GM12873 (cell line): Measurements from ENCODE around the gene OR10G4.

Experiments used
- TF ChIP-seq, protein P1 (sequence below): IDR thresholded peaks from 2 replicates; pipeline ENCODE4 v1.5.1; 2012; ENCODE audit warnings: low read depth, mild to moderate bottlenecking, moderate library complexity, low read length, control low read depth; ENCODE audit not compliant: insufficient read depth; ENCODE audit errors: missing control alignments

OR10G4 gene, protein sequence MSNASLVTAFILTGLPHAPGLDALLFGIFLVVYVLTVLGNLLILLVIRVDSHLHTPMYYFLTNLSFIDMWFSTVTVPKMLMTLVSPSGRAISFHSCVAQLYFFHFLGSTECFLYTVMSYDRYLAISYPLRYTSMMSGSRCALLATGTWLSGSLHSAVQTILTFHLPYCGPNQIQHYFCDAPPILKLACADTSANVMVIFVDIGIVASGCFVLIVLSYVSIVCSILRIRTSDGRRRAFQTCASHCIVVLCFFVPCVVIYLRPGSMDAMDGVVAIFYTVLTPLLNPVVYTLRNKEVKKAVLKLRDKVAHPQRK

GRCh38 chr11:124012697-124013096 is at the start of gene OR10G4:
Gene OR10G4, plus strand, starts transcription at chr11:124012997. Its CDS starts 2,578 bp downstream, at chr11:124015575.
- TF ChIP-seq, protein P1, sequence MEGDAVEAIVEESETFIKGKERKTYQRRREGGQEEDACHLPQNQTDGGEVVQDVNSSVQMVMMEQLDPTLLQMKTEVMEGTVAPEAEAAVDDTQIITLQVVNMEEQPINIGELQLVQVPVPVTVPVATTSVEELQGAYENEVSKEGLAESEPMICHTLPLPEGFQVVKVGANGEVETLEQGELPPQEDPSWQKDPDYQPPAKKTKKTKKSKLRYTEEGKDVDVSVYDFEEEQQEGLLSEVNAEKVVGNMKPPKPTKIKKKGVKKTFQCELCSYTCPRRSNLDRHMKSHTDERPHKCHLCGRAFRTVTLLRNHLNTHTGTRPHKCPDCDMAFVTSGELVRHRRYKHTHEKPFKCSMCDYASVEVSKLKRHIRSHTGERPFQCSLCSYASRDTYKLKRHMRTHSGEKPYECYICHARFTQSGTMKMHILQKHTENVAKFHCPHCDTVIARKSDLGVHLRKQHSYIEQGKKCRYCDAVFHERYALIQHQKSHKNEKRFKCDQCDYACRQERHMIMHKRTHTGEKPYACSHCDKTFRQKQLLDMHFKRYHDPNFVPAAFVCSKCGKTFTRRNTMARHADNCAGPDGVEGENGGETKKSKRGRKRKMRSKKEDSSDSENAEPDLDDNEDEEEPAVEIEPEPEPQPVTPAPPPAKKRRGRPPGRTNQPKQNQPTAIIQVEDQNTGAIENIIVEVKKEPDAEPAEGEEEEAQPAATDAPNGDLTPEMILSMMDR, result no peak

DNA sequence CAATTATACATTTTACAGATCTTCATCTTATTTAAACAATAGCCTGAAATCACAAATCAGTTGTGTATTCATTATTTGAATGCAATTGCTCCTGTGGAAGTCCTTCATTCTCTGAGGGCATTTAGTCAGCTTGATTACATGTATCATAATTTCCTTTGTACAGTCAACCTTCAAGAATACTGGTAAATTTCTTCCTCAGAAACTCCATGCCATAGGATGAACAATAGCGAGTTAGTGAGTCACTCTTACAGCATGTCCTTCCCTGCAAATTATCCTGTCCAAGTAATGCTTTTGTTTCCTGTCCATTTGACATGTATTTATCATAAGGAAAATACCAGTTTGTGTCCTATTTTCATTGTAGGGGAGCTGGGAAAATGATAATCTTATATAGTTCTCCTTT is 39.0 kb upstream of the OR10G4 start:
- TF ChIP-seq, protein P1, result no peak

DNA sequence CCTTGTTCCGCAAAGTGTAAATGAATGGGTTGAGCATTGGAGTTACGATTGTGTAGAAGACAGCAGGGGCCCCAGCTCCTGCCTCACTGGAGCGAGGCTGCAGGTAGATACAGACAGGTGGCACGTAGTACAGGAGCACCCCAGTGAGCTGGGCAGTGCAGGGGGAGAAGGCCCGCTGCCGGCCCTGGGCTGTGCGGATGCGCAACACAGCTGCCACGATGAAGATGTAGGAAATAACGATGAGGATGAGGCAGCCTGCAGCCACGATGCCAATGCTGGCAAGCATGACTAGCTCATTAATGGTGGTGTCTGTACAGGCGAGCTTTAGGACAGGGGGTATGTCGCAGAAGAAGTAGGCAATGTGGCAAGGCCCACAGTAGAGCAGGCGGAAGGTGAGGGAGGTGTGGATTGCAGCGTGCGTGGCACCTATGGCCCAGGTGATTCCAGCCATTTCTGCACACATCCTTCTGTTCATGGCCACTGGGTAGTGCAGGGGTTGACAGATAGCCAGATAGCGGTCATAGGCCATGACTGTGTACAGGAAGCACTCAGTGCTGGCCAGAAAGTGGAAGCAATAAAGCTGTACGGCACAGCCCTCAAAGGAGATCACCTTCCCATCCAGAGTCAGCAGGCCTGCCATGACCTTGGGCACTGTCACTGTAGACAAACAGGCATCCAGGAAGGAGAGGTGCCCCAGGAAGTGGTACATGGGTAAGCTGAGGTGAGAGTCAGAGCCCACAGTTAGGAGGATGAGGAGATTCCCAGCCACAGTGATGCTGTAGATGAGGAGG is 35.8 kb upstream of the OR10G4 start:
- TF ChIP-seq, protein P1, result no peak

- TF ChIP-seq, protein P1, result no peak
Measured at GRCh38 chr11:123977731-123978347, 35.0 kb upstream of the OR10G4 start, which contains the start of gene OR10S1. Gene OR10S1, minus strand, starts transcription at chr11:123977781. Its CDS starts 117 bp downstream, at chr11:123977664.

DNA sequence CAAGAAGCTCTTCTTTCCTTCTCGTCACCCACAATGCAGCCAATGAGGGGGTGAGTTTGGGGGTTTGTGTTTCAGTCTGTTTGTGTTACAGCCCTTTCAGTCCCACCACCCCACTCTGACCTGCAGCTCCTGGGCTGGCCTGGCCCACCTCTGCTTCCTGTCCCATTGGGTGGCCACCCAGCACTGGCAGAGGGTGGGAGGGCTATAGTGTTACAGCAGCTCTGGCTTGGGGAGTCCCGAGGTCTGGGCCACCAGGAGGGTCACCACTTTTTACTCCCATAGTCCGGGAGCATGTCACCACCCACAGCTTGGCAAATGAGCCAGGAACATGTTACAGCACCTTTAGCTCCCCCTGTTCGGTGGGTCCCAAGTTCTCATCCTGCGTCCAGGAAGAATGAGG is 33.5 kb upstream of the OR10G4 start:
- TF ChIP-seq, protein P1, result no peak

- TF ChIP-seq, protein P1, result no peak
Measured at GRCh38 chr11:123995119-123995518, 17.7 kb upstream of the OR10G4 start, which contains the start of gene OR10G6. Gene OR10G6, minus strand, starts transcription at chr11:123995161. Its CDS starts 0 bp downstream, at chr11:123995161.

- TF ChIP-seq, protein P1, result no peak
Measured at GRCh38 chr11:124026498-124026897, 13.7 kb downstream of the OR10G4 start, which contains the start of gene OR10G8. Gene OR10G8, plus strand, starts transcription at chr11:124026798. Its CDS starts 2,825 bp downstream, at chr11:124029623.
